ENCODE measurements around the gene INPP4B.

INPP4B gene

DNA sequence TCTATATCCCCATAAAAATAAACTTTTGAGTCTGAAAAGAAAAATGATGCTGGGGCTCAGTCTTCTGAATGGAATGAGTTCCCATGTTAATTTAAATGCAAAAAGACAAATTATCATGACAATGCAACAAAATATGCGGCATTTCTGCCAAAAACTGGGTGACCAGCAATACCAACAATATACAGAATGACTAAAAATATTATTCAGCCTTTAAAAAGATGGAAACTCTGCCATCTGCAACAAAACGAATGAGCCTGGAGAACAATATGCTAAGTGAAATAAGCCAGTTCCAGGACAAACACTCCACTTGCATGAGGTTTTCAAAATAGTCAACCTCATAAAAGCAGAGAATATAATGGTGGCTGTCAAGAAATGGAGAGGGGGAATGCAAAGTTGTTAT, 651.2 kb downstream of the INPP4B start:
- no peak for DNase-seq

DNA sequence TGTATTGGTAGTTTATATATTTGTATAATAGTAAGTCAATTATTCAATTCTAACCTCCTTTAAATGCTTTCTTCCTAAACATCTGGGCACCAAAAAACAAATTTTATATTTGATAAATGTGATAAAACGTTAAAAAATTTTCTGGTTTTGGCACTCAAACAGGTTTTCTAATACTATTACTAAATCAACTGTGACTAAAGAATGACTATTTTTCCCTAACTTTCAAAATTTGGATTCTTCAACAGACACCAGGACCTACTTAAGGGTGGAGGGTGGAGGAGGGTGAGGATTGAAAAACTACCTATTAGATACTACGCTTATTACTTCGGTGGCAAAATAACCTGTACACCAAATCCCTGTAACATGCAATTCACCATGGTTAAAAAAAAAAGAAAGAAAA, 654.2 kb downstream of the INPP4B start:
- DNase-seq, result no peak

DNA sequence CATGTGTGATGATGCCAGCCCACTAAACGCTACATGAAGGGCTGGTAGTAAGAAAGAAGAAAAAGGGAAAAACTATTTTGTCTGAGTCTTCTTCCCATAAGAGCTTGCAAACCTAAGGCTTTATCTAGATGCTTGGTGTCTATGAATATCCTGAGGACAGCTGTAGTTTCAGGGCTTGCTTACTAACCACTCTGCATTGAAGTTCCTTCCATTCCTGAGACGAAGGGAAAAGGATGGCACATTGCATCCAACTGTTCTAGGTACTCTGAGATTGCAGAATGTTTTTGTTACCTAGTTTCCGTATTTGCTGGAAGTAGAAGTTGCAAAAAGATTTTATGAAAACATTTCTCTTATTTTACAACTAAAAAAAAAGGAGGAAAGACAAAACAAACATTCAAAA, 665.1 kb downstream of the INPP4B start:
- no peak for DNase-seq

DNA sequence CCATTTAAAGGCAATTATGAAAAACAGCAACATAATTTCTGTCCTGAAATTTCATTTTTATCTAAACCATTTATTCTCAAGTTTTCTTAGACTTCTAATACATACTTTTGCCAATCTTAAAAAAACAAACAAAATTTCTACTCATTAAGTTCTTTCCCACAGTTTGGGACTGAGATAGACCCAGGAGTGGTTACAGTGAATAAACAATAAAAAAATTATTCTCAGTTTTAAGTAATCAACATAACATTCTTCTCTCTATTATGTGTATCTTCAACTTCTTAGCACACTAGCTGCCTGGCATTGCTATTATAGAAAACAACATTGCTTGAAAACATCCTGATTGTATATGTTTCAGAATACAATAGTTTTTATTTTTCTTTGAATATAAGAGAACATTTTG, 676.9 kb downstream of the INPP4B start:
- DNase-seq, result no peak

- DNase-seq, result no peak
Observed at GRCh38 chr4:142168181-142168580, 677.9 kb downstream of the INPP4B start.

- DNase-seq, result no peak
Observed at GRCh38 chr4:142164767-142165500, 681.2 kb downstream of the INPP4B start.

- no peak for DNase-seq
Observed at GRCh38 chr4:142161086-142161485, 685.0 kb downstream of the INPP4B start.

- DNase-seq, result no peak
Observed at GRCh38 chr4:142160509-142160908, 685.6 kb downstream of the INPP4B start.

- no peak for DNase-seq
Observed at GRCh38 chr4:142158980-142159379, 687.1 kb downstream of the INPP4B start.

- DNase-seq, result no peak
Observed at GRCh38 chr4:142156256-142156655, 689.8 kb downstream of the INPP4B start.

- DNase-seq, result no peak
Observed at GRCh38 chr4:142155347-142155746, 690.8 kb downstream of the INPP4B start.

DNA sequence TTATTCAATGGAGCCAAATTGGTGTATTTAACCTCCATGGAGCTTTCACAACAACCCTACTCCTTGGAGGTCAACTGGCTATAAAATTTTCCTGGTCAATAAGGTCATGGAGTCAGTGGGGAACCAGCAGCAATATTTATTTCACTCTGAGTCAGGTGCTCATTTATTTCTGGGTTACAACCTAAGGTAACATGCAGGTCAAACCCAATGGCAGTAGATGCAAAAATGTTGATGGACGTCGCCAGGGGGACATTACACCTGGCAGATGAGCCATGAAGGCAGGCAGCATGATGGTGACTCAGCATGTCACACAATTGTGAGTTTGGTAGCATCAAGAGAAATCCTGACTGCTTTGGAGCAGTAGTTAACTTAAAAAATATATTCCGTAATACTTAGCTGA, 695.6 kb downstream of the INPP4B start:
- DNase-seq, result no peak

DNA sequence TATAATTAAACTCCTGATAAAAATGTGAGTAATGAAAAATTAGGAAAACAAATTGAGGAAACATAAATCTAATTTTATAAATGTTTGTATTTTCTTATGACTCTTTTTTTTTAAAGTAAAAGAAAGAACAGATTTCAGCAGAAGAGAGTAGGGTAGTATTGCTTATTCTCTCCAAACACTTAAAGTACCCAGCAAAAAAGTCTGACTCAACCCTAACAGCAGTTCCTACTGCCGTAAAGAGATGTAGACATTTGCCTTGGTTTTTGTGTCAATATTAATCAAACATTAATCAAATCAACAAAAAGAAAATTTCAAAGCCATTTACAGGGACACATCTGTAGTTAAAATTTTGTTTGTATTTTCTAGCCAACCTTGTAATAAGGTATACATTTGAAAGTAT, 701.3 kb downstream of the INPP4B start:
- DNase-seq, result no peak

DNA sequence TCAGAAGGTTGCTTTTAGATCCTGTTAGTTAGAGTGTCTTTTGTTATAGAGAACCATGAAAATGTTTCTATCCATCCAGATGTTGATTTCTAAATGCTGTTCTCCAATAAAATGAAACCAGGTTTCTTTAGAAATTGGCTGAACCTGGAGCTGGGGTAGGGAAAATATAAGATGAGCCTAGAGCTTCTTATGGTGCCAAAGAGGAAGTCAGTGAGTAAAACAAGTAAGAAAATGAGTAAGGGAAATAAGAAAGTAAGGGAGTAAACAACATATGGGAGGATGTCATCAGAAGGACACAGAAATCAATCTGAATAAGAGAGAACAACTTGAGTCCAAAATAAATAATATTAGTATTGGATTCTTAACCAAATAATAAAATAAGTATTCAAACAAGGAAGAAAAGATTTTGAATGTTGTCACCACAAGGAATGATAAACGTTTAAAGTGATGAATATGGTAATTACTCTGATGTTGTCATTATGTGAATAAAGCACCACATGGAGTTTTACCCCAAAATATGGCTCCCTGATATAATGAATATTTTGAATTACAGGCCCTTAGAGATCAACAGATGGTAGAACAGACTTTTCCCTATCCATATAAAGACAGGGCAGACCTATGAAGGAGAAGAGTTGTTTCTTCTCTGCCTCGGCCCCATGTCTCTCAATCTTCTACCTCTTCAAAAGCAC, 703.6 kb downstream of the INPP4B start:
- no peak for DNase-seq

- no peak for DNase-seq
Observed at GRCh38 chr4:142141224-142141623, 704.9 kb downstream of the INPP4B start.

DNA sequence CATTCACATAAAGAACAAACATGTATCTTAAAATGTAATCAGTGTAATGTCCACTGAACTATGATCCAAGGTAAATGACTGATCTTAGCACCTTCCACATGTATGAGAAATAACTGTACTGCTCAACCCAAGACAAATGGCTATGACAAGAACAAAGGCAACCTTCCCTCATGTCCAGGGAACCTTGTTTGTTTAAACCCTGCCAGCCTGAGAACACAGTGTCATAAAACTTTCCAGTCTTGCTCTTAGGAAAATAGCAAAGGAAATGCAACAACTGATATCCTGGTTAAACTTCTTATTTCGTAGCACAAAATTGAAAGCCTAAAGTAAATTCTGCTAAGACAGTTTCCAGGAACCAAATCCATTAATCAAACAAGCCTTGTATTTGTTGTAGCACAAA, 715.4 kb downstream of the INPP4B start:
- DNase-seq, result no peak

GRCh38 chr4:142129931-142130330, 716.2 kb downstream of the INPP4B start:
- no peak for DNase-seq

GRCh38 chr4:142129473-142129872, 716.6 kb downstream of the INPP4B start:
- DNase-seq, result no peak

DNA sequence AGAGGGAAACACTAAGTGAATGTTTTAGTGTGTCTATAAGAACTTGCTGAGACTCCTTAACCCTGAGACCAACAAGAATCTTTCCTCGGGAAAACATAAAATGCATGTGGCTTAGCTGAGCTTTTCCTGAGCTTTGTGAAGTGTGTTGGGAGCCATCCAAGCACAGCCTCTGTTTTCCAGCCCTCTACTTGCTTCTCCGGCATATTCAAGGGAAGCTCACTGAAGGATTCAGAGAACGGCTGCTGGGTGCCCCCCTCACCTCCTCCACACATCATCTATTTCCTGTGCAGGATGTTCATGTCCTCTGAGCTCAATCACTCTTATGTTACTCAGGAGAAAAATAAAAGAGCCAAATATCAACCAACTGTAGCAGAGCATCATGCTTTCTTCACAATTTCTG, 717.6 kb downstream of the INPP4B start:
- DNase-seq, result no peak

DNA sequence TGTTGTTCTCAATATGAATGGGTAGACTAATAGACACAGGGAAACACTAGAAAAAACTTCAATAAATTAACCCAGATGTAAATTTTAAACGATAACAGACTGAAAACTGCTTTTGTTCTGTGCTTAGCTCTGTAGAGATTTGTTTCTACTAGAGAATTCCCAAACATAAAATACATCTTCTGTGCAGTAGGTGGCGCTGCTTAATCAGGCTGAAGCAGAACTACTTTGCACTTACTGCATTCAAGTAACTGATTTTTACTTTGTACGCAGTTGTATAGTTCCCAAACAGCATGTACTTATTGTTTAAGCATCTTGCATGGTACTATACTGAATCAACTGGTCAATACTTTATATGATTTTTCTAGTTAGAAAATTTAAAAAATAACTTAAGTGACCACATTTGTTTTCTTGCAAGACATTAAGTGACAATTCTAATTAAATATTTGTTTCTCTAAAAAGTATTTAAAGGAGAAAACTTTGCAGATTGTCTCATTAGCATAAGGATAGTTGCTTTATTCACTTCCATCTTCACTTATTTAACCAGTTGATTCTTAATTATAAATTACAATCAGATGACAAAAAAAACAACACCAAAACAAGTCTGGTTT, 719.1 kb downstream of the INPP4B start:
- DNase-seq, result peak; percentile 54 to 60

- no peak for DNase-seq
Observed at GRCh38 chr4:142124874-142125273, 721.2 kb downstream of the INPP4B start.

DNA sequence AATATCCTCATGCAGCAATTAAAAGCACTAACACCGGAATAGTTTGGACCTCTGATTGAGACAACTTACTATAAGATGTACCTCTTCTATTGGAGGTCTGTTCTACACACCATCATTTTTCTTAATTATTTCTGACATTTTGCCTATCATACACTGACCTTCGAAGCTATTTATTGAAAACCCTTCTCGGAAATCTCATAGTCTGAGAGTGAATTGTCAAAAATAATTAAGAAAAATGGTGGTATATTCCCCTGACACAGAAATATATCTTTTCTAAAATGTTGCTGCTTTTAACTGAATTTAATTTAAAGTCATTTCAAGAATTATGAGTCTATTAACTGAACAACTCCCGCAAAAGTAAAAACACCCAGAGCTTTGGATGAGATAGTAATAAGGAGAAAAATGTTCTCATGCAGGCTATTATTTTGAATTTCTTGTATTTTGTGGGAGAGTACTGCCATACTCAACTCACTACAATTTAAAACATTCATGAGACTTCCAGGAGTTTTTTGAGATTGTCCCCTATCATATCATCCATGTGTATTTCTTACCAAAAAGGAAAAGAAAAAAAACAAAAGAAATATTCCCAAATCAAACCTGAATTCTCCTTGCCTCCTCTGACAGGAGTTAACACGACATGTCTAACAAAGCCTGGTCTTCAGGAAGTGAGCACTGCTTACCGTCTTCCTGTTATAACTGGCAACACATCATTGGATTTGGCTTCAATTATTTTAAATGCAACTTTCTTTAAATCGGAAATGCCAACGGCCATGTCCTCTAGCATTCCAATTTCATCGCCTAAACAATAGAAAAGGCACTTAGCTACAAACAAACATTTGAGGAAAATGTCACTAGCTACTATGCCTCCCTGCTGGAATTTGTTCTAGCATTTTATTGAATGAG, 724.4 kb downstream of the INPP4B start:
- DNase-seq, result no peak

GRCh38 chr4:142120921-142121320, 725.2 kb downstream of the INPP4B start:
- DNase-seq, result no peak

All from activated CD4-positive, alpha-beta T cell treated with anti-CD3 and anti-CD28 coated beads, Interleukin-2, amount 50 U/mL, for 4 hours (primary cell).